ENCODE measurements around the gene RNF115. TPM values are rescaled to one million over a fixed set of nuclear protein-coding genes. Genes with fewer than 3 reads are reported as not detected.
A peak's percentile ranks its signal among the peaks of the same experiment; 100 is the strongest.

The RNF115 gene
- total RNA-seq, 1 experiment from 2014 or later = 11.0 TPM

GRCh38 chr1:145707183-145707867, 116.6 kb downstream of the RNF115 start, which contains the start of gene PDZK1:
PDZK1 (minus strand) TSS chr1:145707368; CDS start chr1:145688021, 19,347 bp downstream.
- BruUV-seq (replicated peaks) = no TSS peak

GRCh38 chr1:145706086-145706664, 117.7 kb downstream of the RNF115 start:
- Histone ChIP-seq H2AFZ (no peak overlapping the region), H3K79me2 (ENCODE audit: low read depth) (no peaks in the 10 kb centered on the region), H3K27ac (peak overlapping the region; percentile 68), H3K4me2 (peak overlapping the region; percentile 42), H3K27me3 (ENCODE audit: insufficient read depth, low read depth) (no peaks in the 10 kb centered on the region), H3K9me2 (ENCODE audit: insufficient read depth) (no peaks in the 10 kb centered on the region), H3K9me3 (ENCODE audit: insufficient read depth, low read depth) (no peaks in the 10 kb centered on the region), H4K20me1 (ENCODE audit: insufficient read depth) (no peaks in the 10 kb centered on the region), H3K4me1 (replicated peaks; ENCODE audit: insufficient read depth) (peaks cover 39% of the 10 kb centered on the region), H3K36me3 (ENCODE audit: low read depth) (no peaks in the 10 kb centered on the region), H3K4me3 (no peak overlapping the region), H3F3A (ENCODE audit: insufficient read depth, low read depth) (peaks cover 27% of the 10 kb centered on the region)
- POLR2A ChIA-PET (ENCODE audit: unreplicated experiment) = interaction anchor here (0.6 kb wide), 1 partner anchor 15 kb away, joined by 14 read pairs; no protein-coding TSS in a partner anchor
- intact Hi-C loops (cut with micrococcal nuclease; ENCODE audit: unreplicated experiment) = no loop called here
- CTCF ChIA-PET = no interaction called here
- BruUV-seq (replicated peaks) = no TSS peak
- TF ChIP-seq EZH2 (IDR thresholded peaks at IDR 0.05; ENCODE audit: low read depth) = no peak
- TF ChIP-seq CTCF (conservative IDR thresholded peaks at IDR 0.05) = no peak
- DNase-seq = peak; percentile 83 to 99

More at GRCh38 chr1:145707183-145707867, 116.6 kb downstream of the RNF115 start, which contains the start of gene PDZK1:
- Histone ChIP-seq H3K36me3 (ENCODE audit: low read depth) (no peaks in the 10 kb centered on the region), H4K20me1 (ENCODE audit: insufficient read depth) (no peaks in the 10 kb centered on the region), H3K79me2 (ENCODE audit: low read depth) (no peaks in the 10 kb centered on the region), H3K27me3 (ENCODE audit: insufficient read depth, low read depth) (no peaks in the 10 kb centered on the region), H3K4me2 (peak within 1 kb of the TSS; percentile 42), H3K4me3 (no peak within 1 kb of the TSS), H3K4me1 (replicated peaks; ENCODE audit: insufficient read depth) (peaks cover 39% of the 10 kb centered on the region), H3K27ac (peak within 1 kb of the TSS; percentile 68), H3F3A (ENCODE audit: insufficient read depth, low read depth) (peaks cover 33% of the 10 kb centered on the region), H2AFZ (no peak within 1 kb of the TSS), H3K9me2 (ENCODE audit: insufficient read depth) (no peaks in the 10 kb centered on the region), H3K9me3 (ENCODE audit: insufficient read depth, low read depth) (no peaks in the 10 kb centered on the region)
- DNase-seq = peak; percentile 38 to 48
- ChIA-PET POLR2A (ENCODE audit: unreplicated experiment) (no interaction called here), CTCF (no interaction called here)
- TF ChIP-seq CTCF (conservative IDR thresholded peaks at IDR 0.05) (no peak), EZH2 (IDR thresholded peaks at IDR 0.05; ENCODE audit: low read depth) (no peak)
- intact Hi-C loops (cut with micrococcal nuclease; ENCODE audit: unreplicated experiment) = no loop called here

- H3K4me2 ChIP-seq = peak overlapping the region; percentile 42
- POLR2A ChIA-PET (ENCODE audit: unreplicated experiment) = no interaction called here
- CTCF ChIA-PET = interaction anchor here (0.6 kb wide), 1 partner anchor 96 kb away, joined by 3 read pairs; no protein-coding TSS in a partner anchor
Observed at GRCh38 chr1:145705622-145706021, 118.3 kb downstream of the RNF115 start.

More at GRCh38 chr1:145705622-145706021, 118.3 kb downstream of the RNF115 start:
- no TSS peak for BruUV-seq (replicated peaks)
- Histone ChIP-seq H3F3A (ENCODE audit: insufficient read depth, low read depth) (peaks cover 24% of the 10 kb centered on the region), H3K4me3 (no peak overlapping the region), H4K20me1 (ENCODE audit: insufficient read depth) (no peaks in the 10 kb centered on the region), H3K36me3 (ENCODE audit: low read depth) (no peaks in the 10 kb centered on the region), H3K9me3 (ENCODE audit: insufficient read depth, low read depth) (no peaks in the 10 kb centered on the region), H3K27ac (peak overlapping the region; percentile 45), H3K4me1 (replicated peaks; ENCODE audit: insufficient read depth) (peaks cover 39% of the 10 kb centered on the region), H2AFZ (no peak overlapping the region), H3K27me3 (ENCODE audit: insufficient read depth, low read depth) (no peaks in the 10 kb centered on the region), H3K79me2 (ENCODE audit: low read depth) (no peaks in the 10 kb centered on the region), H3K9me2 (ENCODE audit: insufficient read depth) (no peaks in the 10 kb centered on the region)
- DNase-seq = no peak
- intact Hi-C loops (cut with micrococcal nuclease; ENCODE audit: unreplicated experiment) = no loop called here
- TF ChIP-seq CTCF (conservative IDR thresholded peaks at IDR 0.05) = no peak
- TF ChIP-seq EZH2 (IDR thresholded peaks at IDR 0.05; ENCODE audit: low read depth) = no peak
